Stimulated activated naive CD8-positive, alpha-beta T cell treated with anti-CD3 and anti-CD28 coated beads, Interleukin-15, Interleukin-2, amounts not matched to agents 100 ng/mL and 50 ng/mL, for 24 hours (primary cell): Measurements from ENCODE around the gene TROAP.
"Not testable (repeated sequence)": the region's sequence is repeated elsewhere in the genome, so short reads cannot be mapped to it uniquely, and the experiment has no call there.

Source experiments
- H3K27ac Mint-ChIP-seq: one replicate; pipeline ENCODE4 v1.8.0; 2021; ENCODE audit warnings: mild to moderate bottlenecking, mixed read lengths
- H3K27me3 Mint-ChIP-seq: one replicate; pipeline ENCODE4 v1.8.0; 2021; ENCODE audit warnings: mixed read lengths
- H3K36me3 Mint-ChIP-seq: one replicate; pipeline ENCODE4 v1.8.0; 2021; ENCODE audit warnings: low read depth, mixed read lengths
- H3K4me1 Mint-ChIP-seq: one replicate; pipeline ENCODE4 v1.8.0; 2021; ENCODE audit warnings: low read depth, mixed read lengths
- H3K4me3 Mint-ChIP-seq: one replicate; pipeline ENCODE4 v1.8.0; 2021; ENCODE audit warnings: mild to moderate bottlenecking, mixed read lengths
- H3K9me3 Mint-ChIP-seq: one replicate; pipeline ENCODE4 v1.8.0; 2021; ENCODE audit warnings: mixed read lengths

The TROAP gene

DNA sequence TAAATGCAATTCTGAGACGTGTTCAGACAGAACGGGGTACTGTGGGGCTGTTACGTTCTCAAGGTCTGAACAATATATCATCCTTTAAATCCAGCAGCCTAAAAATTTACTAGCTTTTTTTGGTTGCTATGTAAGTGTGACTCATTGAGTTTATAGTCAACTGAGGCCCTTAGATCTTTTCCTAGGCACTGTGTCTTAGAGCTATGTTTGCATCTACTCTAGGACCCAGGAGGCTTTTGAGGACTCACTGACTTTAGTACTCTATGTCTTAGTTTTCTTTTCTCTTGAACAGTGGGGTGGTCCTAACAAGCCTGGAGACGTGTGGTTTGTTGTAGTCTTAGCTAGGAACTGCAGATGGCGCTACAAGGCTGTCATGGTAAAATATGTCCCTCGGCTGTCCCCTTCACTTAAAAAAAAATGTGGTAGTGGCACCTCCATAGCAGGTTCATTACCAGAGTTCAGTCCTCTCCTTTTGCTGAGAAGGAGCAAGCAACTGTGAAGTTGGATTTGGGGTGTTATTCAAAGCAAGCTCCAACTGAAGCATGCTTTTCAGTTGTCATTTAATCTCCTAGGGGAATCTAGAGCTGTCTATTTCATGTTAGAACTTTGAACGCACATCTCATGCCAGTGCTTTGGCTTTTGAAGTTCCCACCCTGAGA is 35.6 kb downstream of the TROAP start:
- Mint-ChIP-seq H3K4me3 (no peak overlapping the region), H3K9me3 (no peaks in the 10 kb centered on the region), H3K36me3 (no peaks in the 10 kb centered on the region), H3K27me3 (peaks cover 29% of the 10 kb centered on the region), H3K4me1 (peaks cover 5% of the 10 kb centered on the region), H3K27ac (no peak overlapping the region)

DNA sequence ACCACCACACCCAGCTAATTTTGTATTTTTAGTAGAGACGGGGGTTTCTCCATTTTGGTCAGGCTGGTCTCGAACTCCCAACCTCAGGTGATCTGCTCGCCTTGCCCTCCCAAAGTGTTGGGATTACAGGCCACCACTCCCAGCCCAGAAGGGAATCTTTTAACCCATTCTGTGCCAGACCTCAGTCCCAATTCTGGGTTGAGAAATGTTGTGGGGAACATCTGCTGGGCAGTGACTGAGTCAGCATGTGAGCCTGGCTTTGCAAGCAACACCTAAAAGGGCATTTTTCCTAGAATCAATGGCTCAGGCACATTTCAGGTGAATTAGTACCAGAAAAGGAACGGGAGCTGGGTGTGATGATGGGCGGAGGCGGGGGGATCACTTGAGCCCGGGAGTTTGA is 36.6 kb downstream of the TROAP start:
- Mint-ChIP-seq H3K4me3 (no peak overlapping the region), H3K27me3 (peaks cover 25% of the 10 kb centered on the region), H3K36me3 (no peaks in the 10 kb centered on the region), H3K9me3 (no peaks in the 10 kb centered on the region), H3K27ac (no peak overlapping the region), H3K4me1 (peaks cover 5% of the 10 kb centered on the region)

GRCh38 chr12:49362077-49362476 is 39.0 kb downstream of the TROAP start:
- Mint-ChIP-seq H3K4me3 (no peak overlapping the region), H3K4me1 (peaks cover 18% of the 10 kb centered on the region), H3K9me3 (no peaks in the 10 kb centered on the region), H3K27ac (no peak overlapping the region), H3K27me3 (peaks cover 17% of the 10 kb centered on the region), H3K36me3 (no peaks in the 10 kb centered on the region)

DNA sequence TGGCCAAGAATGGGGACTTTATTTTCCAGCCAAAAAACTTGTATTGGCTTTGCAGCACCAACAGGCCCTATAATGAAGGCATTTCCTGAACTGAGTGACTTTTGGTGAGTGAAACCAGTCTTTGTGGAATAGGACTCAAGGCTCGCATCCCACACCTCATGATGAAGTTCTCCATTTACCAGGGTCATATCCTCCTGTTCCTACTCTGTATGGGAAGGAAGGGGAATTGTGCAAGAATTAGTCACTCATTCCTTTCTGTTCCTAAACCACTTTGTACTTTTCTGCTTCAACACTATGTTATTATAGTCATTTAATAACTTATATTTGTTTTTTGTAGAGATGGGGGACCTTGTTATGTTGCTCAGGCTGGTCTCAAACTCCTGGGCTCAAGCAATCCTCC is 41.9 kb downstream of the TROAP start:
- peaks cover 33% of the 10 kb centered on the region for H3K4me1 Mint-ChIP-seq
- H3K27ac Mint-ChIP-seq, result no peak overlapping the region
- H3K9me3 Mint-ChIP-seq, result no peaks in the 10 kb centered on the region
- H3K27me3 Mint-ChIP-seq, result peaks cover 7% of the 10 kb centered on the region
- H3K4me3 Mint-ChIP-seq, result no peak overlapping the region
- H3K36me3 Mint-ChIP-seq, result no peaks in the 10 kb centered on the region

GRCh38 chr12:49365542-49365941 is 42.5 kb downstream of the TROAP start:
- H3K9me3 Mint-ChIP-seq, result no peaks in the 10 kb centered on the region
- H3K27ac Mint-ChIP-seq, result peak overlapping the region; percentile 58
- peaks cover 38% of the 10 kb centered on the region for H3K4me1 Mint-ChIP-seq
- H3K36me3 Mint-ChIP-seq, result no peaks in the 10 kb centered on the region
- H3K4me3 Mint-ChIP-seq, result peak overlapping the region; percentile 47
- H3K27me3 Mint-ChIP-seq, result peaks cover 7% of the 10 kb centered on the region

GRCh38 chr12:49366096-49366651 is 43.1 kb downstream of the TROAP start:
- Mint-ChIP-seq H3K27me3 (peaks cover 3% of the 10 kb centered on the region), H3K9me3 (no peaks in the 10 kb centered on the region), H3K36me3 (no peaks in the 10 kb centered on the region), H3K4me3 (peak overlapping the region; percentile 83), H3K27ac (peak overlapping the region; percentile 95), H3K4me1 (peaks cover 38% of the 10 kb centered on the region)

DNA sequence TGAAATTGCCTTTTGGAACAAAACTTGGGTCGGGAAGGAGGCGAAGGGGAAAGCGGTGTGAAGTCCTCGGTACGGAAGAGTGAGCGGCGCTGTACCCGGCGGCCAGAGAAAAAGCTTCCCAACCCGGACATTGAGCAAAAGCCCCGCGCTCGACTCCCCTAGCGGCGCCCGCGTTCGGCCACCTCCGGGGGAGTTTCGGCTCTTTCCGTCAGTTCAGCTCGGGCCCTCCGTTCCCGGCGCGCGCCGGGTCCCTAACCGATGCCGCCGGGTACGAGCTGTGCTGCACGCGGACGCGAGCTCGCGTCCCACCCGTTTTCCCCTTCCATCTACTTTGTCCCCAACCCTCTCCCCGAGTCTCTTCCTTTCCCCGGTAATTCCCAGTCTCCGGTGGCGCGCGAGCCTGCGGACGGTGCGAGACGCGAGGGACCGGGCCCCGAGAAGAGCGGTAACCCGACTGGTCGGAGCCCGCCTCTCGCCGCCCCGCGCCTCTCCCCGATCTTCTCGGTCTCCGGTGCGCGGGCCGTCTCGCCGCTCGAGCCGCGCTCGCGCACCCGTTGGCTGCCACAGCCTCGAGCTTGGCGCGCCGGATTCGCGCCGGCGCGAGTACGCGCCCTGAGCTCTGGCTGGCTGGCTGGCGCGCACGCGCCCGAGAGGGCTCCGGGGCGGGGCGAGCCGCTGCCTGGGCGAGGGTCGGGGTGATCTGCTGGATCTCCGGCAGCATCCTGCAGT is 43.8 kb downstream of the TROAP start:
- H3K27ac Mint-ChIP-seq, result peak overlapping the region; percentile 95
- H3K27me3 Mint-ChIP-seq, result no peaks in the 10 kb centered on the region
- H3K36me3 Mint-ChIP-seq, result no peaks in the 10 kb centered on the region
- peak overlapping the region; percentile 83 for H3K4me3 Mint-ChIP-seq
- peaks cover 38% of the 10 kb centered on the region for H3K4me1 Mint-ChIP-seq
- no peaks in the 10 kb centered on the region for H3K9me3 Mint-ChIP-seq

- H3K27me3 Mint-ChIP-seq, result no peaks in the 10 kb centered on the region
- H3K4me1 Mint-ChIP-seq, result peaks cover 38% of the 10 kb centered on the region
- no peaks in the 10 kb centered on the region for H3K36me3 Mint-ChIP-seq
Observed at GRCh38 chr12:49367381-49368239, 44.6 kb downstream of the TROAP start, which contains the start of gene SPATS2. SPATS2 (plus strand) TSS chr12:49367462; CDS start chr12:49461013, 93,551 bp downstream.

GRCh38 chr12:49368240-49368600 is 45.2 kb downstream of the TROAP start:
- Mint-ChIP-seq H3K27ac (peak overlapping the region; percentile 22), H3K36me3 (no peaks in the 10 kb centered on the region), H3K9me3 (no peaks in the 10 kb centered on the region), H3K4me3 (peak overlapping the region; percentile 83), H3K27me3 (no peaks in the 10 kb centered on the region), H3K4me1 (peaks cover 38% of the 10 kb centered on the region)

More at GRCh38 chr12:49367381-49368239, 44.6 kb downstream of the TROAP start, which contains the start of gene SPATS2:
- Mint-ChIP-seq H3K4me3 (peak within 1 kb of the TSS; percentile 83), H3K9me3 (no peaks in the 10 kb centered on the region), H3K27ac (peak within 1 kb of the TSS; percentile 95)

DNA sequence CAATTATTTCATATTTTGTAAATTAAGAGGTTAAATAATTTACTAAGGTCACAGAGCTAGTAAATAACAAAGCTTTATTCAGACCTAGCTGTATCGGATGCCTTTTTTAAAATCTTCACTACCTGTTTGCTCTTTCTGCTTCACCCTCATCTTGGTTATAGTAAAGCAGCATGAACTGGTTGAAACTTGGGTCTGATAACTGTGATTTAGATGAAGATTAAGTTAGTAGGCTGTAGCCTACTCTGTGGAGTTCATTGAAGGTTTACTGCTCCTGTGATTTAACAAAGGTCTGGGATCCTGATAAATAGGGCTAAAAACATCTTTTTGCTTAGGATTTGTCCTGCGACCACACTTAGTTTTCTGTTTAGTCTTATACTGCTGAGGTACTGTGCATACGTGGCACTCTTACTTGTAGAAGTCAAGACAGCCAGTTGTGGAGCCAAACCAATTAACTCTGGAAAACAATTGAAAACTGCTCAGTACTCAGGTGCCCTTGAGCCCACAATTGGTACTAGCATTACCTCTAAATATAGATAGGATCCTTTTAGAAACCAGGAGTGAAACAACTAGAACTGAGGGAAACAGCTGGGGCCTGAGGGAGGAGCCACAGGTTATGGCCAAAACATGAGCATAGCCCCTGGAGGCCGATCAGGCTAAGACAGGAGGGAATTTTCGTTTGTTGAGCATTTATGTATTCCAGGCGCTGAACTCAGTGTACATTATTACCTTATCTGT is 46.5 kb downstream of the TROAP start:
- no peaks in the 10 kb centered on the region for H3K36me3 Mint-ChIP-seq
- H3K9me3 Mint-ChIP-seq, result no peaks in the 10 kb centered on the region
- no peaks in the 10 kb centered on the region for H3K27me3 Mint-ChIP-seq
- peaks cover 38% of the 10 kb centered on the region for H3K4me1 Mint-ChIP-seq
- no peak overlapping the region for H3K4me3 Mint-ChIP-seq
- no peak overlapping the region for H3K27ac Mint-ChIP-seq

DNA sequence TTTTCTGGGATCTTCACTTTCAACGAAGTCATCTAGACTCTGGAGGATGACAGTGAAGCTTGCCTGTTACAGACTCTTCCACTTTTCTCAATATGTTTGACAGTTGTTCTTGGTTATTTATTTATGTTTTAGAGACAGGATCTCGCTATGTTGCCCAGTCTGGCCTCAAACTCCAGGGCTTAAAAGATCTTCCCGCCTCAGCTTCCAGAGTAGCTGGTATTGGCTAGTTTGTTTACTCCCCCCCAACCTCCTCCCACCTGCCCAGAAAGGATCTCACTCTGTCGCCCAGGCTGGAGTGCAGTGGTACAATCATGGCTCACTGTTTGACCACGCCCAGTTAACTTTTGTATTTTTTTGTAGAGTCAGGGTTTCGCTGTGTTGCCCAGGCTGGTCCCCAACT is 47.5 kb downstream of the TROAP start:
- H3K4me1 Mint-ChIP-seq, result peaks cover 34% of the 10 kb centered on the region
- no peaks in the 10 kb centered on the region for H3K9me3 Mint-ChIP-seq
- no peaks in the 10 kb centered on the region for H3K27me3 Mint-ChIP-seq
- no peak overlapping the region for H3K4me3 Mint-ChIP-seq
- H3K36me3 Mint-ChIP-seq, result no peaks in the 10 kb centered on the region
- no peak overlapping the region for H3K27ac Mint-ChIP-seq

DNA sequence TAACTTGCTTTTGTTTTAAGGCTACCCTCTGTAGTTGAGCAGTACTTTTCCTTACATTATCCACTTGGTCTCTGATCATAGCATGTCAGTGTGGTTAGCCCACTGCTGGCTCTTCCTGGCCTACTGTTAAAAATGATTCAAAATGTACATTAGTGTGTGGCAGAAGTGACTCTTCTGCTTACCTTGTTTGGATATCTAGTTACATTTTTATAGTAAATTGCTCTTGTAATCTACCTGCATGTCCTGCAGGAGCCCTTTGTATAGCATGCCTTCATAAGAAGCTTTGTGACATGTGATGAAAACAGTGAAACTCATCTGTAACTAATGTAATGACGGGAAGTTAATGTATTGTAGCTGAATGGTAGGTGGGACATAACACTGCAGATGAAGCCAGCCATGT is 52.4 kb downstream of the TROAP start:
- no peaks in the 10 kb centered on the region for H3K9me3 Mint-ChIP-seq
- peaks cover under 1% of the 10 kb centered on the region for H3K4me1 Mint-ChIP-seq
- no peaks in the 10 kb centered on the region for H3K27me3 Mint-ChIP-seq
- no peaks in the 10 kb centered on the region for H3K36me3 Mint-ChIP-seq
- no peak overlapping the region for H3K4me3 Mint-ChIP-seq
- no peak overlapping the region for H3K27ac Mint-ChIP-seq

- Mint-ChIP-seq H3K4me1 (no peaks in the 10 kb centered on the region), H3K4me3 (no peak overlapping the region), H3K27ac (no peak overlapping the region), H3K27me3 (no peaks in the 10 kb centered on the region), H3K36me3 (no peaks in the 10 kb centered on the region), H3K9me3 (no peaks in the 10 kb centered on the region)
Observed at GRCh38 chr12:49377386-49377785, 54.3 kb downstream of the TROAP start.

DNA sequence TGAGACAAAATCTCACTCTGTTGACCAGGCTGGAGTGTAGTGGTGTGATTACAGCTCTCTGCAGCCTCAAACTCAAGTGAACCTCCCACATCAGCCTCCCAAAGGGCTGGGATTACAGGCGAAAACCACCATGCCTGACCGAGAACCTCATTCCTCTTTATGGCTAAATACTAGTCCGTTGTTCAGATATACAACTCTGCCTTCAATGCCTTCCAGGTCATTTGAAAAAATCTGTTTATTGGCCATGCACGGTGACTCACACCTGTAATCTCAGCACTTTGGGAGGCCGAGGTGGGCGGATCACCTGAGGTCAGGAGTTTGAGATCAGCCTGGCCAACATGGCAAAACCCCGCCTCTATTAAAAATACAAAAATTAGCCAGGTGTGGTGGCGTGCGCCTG is 57.1 kb downstream of the TROAP start:
- H3K27ac Mint-ChIP-seq, H3K4me1 Mint-ChIP-seq, H3K36me3 Mint-ChIP-seq, H3K9me3 Mint-ChIP-seq, H3K27me3 Mint-ChIP-seq, H3K4me3 Mint-ChIP-seq: not testable (repeated sequence)
